H1 (cell line): ENCODE measurements around the gene ACAP3. TPM values are rescaled to one million over a fixed set of nuclear protein-coding genes. Genes with fewer than 3 reads are reported as not detected.

Experiments used
- CTCF ChIA-PET: fragments of 300-600 bp; sonication (Branson Sonifier 250); formaldehyde crosslinking; loops from one replicate; lab custom pipeline; 2021; ENCODE audit not compliant: partially characterized antibody; lab: Charles Lee
- POLR2A ChIA-PET: fragments of 300-600 bp; sonication (Branson Sonifier 250); formaldehyde crosslinking; loops from one replicate; lab custom pipeline; 2021; ENCODE audit warnings: inconsistent platforms; ENCODE audit not compliant: partially characterized antibody; lab: Charles Lee
- DNase-seq, 2 experiments: peaks; one replicate each; pipeline versions ENCODE4 v3.0.0 to v3.0.0-alpha.2; 2010 to 2022; ENCODE audit warnings: low spot score in 2 of 2, low read depth in 1 of 2, mixed read lengths in 1 of 2
- FAIRE-seq: peaks from 2 replicates; lab custom pipeline; 2011; peaks lifted over from hg19 to GRCh38; lab: Jason Lieb, UNC
- H2AFZ ChIP-seq: 2 replicates; pipeline ENCODE4 v1.8.1; 2012; ENCODE audit warnings: low read length, inconsistent platforms
- H2AK5ac ChIP-seq: 2 replicates; pipeline ENCODE4 v1.6.1; 2013; ENCODE audit warnings: low read depth, low read length
- H2BK120ac ChIP-seq: replicated peaks from 2 replicates; pipeline ENCODE3; 2013; ENCODE audit warnings: low read depth, low read length, inconsistent platforms
- H2BK12ac ChIP-seq: 2 replicates; pipeline ENCODE4 v1.6.1; 2013; ENCODE audit warnings: low read depth, low read length
- H2BK15ac ChIP-seq: 2 replicates; pipeline ENCODE4 v1.6.1; 2013; ENCODE audit warnings: low read length
- H2BK20ac ChIP-seq: 2 replicates; pipeline ENCODE4 v1.6.1; 2013; ENCODE audit warnings: low read length
- H2BK5ac ChIP-seq: 2 replicates; pipeline ENCODE4 v1.6.1; 2013; ENCODE audit warnings: low read depth, low read length
- H3K14ac ChIP-seq: 2 replicates; pipeline ENCODE4 v1.6.1; 2013; ENCODE audit warnings: inconsistent platforms; ENCODE audit not compliant: insufficient read length
- H3K18ac ChIP-seq: 2 replicates; pipeline ENCODE4 v1.6.1; 2013; ENCODE audit warnings: low read length; ENCODE audit errors: extremely low read depth
- H3K23ac ChIP-seq: 2 replicates; pipeline ENCODE4 v1.6.1; 2013; ENCODE audit warnings: inconsistent platforms; ENCODE audit not compliant: insufficient read length
- H3K23me2 ChIP-seq: 2 replicates; pipeline ENCODE4 v1.6.1; 2013; ENCODE audit warnings: low read depth, low read length
- H3K27ac ChIP-seq: 2 replicates; pipeline ENCODE4 v1.6.1; 2011; ENCODE audit warnings: low read depth, low read length, inconsistent platforms
- H3K27me3 ChIP-seq, 4 experiments: replicated peaks in 1 of 4; 1 replicate in 1 of 4; 2 replicates in 3 of 4; pipeline versions ENCODE4 v1.6.1 to v1.8.1; 2011 to 2013; ENCODE audit warnings: low read length in 3 of 4, mild to moderate bottlenecking in 3 of 4, inconsistent platforms in 2 of 4, mixed read lengths in 2 of 4, moderate library complexity in 1 of 4; ENCODE audit not compliant: control insufficient read depth in 3 of 4, insufficient read depth in 3 of 4; ENCODE audit errors: extremely low read depth in 1 of 4
- H3K36me3 ChIP-seq, 4 experiments: 2 replicates each; pipeline versions ENCODE4 v1.6.1 to v1.8.1; 2011 to 2013; ENCODE audit warnings: mild to moderate bottlenecking in 4 of 4, low read length in 3 of 4, moderate library complexity in 2 of 4, control low read depth in 1 of 4, inconsistent platforms in 1 of 4; ENCODE audit not compliant: insufficient read depth in 4 of 4, control insufficient read depth in 2 of 4
- H3K4ac ChIP-seq: replicated peaks from 2 replicates; pipeline ENCODE3; 2013; ENCODE audit warnings: low read length, low read depth, mixed read lengths, inconsistent platforms; ENCODE audit not compliant: insufficient read length
- H3K4me1 ChIP-seq, 4 experiments: replicated peaks in 1 of 4; 1 replicate in 1 of 4; 2 replicates in 3 of 4; pipeline versions ENCODE4 v1.6.1 to v1.8.1; 2011 to 2013; ENCODE audit warnings: low read length in 3 of 4, inconsistent platforms in 2 of 4, mixed read lengths in 1 of 4; ENCODE audit not compliant: insufficient read depth in 4 of 4, control insufficient read depth in 3 of 4
- H3K4me2 ChIP-seq, 2 experiments: 2 replicates each; pipeline versions ENCODE4 v1.6.1 to v1.8.1; 2011 to 2013; ENCODE audit warnings: low read depth in 2 of 2, low read length in 2 of 2, control low read depth in 1 of 2, inconsistent platforms in 1 of 2, mild to moderate bottlenecking in 1 of 2; ENCODE audit not compliant: insufficient read depth in 1 of 2
- H3K4me3 ChIP-seq, 4 experiments: fragments of 200-600, 300-600 bp in 1 of 4; sonication (generic), shearing (Covaris generic), sonication (Bioruptor Twin) in 1 of 4; 2 replicates each; pipeline versions ENCODE4 v1.5.1 to v1.8.1; 2011 to 2016; ENCODE audit warnings: low read length in 4 of 4, low read depth in 3 of 4, control low read depth in 2 of 4, inconsistent platforms in 2 of 4, mild to moderate bottlenecking in 2 of 4, mixed read lengths in 1 of 4, moderate library complexity in 1 of 4; ENCODE audit not compliant: insufficient read depth in 2 of 4; ENCODE audit errors: extremely low read depth in 1 of 4
- H3K56ac ChIP-seq: replicated peaks from 2 replicates; pipeline ENCODE3; 2013; ENCODE audit warnings: low read depth, mild to moderate bottlenecking, mixed read lengths, low read length, inconsistent platforms; ENCODE audit not compliant: insufficient read length
- H3K79me1 ChIP-seq: 2 replicates; pipeline ENCODE4 v1.6.1; 2013; ENCODE audit warnings: low read depth, low read length, control low read depth
- H3K79me2 ChIP-seq, 2 experiments: 2 replicates each; pipeline versions ENCODE4 v1.6.1 to v1.8.1; 2012 to 2013; ENCODE audit warnings: low read length in 2 of 2, mild to moderate bottlenecking in 2 of 2, inconsistent platforms in 1 of 2; ENCODE audit not compliant: insufficient read depth in 2 of 2, control insufficient read depth in 1 of 2
- H3K9ac ChIP-seq, 4 experiments: replicated peaks in 1 of 4; 1 replicate in 1 of 4; 2 replicates in 3 of 4; pipeline versions ENCODE4 v1.6.1 to v1.8.1; 2011 to 2013; ENCODE audit warnings: low read depth in 3 of 4, low read length in 3 of 4, control low read depth in 2 of 4, mild to moderate bottlenecking in 2 of 4, moderate library complexity in 2 of 4, inconsistent platforms in 1 of 4; ENCODE audit errors: extremely low read depth in 1 of 4
- H3K9me3 ChIP-seq, 2 experiments: 2 replicates each; pipeline versions ENCODE4 v1.6.1 to v1.8.1; 2012 to 2013; ENCODE audit warnings: mild to moderate bottlenecking in 2 of 2, moderate library complexity in 2 of 2, control low read depth in 1 of 2, inconsistent platforms in 1 of 2, low read depth in 1 of 2, low read length in 1 of 2, mixed read lengths in 1 of 2; ENCODE audit not compliant: insufficient read depth in 2 of 2
- H4K20me1 ChIP-seq, 2 experiments: replicated peaks in 1 of 2; 2 replicates each; pipeline versions ENCODE3 to v1.8.1; 2011 to 2013; ENCODE audit warnings: inconsistent platforms in 2 of 2, low read length in 2 of 2, mild to moderate bottlenecking in 1 of 2; ENCODE audit not compliant: insufficient read depth in 2 of 2, control insufficient read depth in 1 of 2
- H4K5ac ChIP-seq: 2 replicates; pipeline ENCODE4 v1.6.1; 2013; ENCODE audit warnings: low read length, low read depth, mixed read lengths, inconsistent platforms; ENCODE audit not compliant: insufficient read length
- H4K8ac ChIP-seq: 2 replicates; pipeline ENCODE4 v1.8.0; 2013; ENCODE audit warnings: mild to moderate bottlenecking, moderate library complexity, low read length, inconsistent platforms; ENCODE audit not compliant: insufficient read depth; ENCODE audit errors: extremely low read depth
- H4K91ac ChIP-seq: replicated peaks from 2 replicates; pipeline ENCODE3; 2013; ENCODE audit warnings: low read length, mixed read lengths, inconsistent platforms; ENCODE audit not compliant: insufficient read length
- CBX8 ChIP-seq: fragments of 300-800, 300-1000 bp; sonication (generic); IDR thresholded peaks from 2 replicates; pipeline ENCODE4 v1.7.1; 2016; ENCODE audit warnings: low read depth, low read length, borderline replicate concordance
- CREB1 ChIP-seq: IDR thresholded peaks from 2 replicates; pipeline ENCODE4 v1.6.1; 2012; ENCODE audit warnings: inconsistent platforms
- EGR1 ChIP-seq: IDR thresholded peaks from 2 replicates; pipeline ENCODE4 v1.6.1; 2011; ENCODE audit warnings: low read depth, low read length, borderline replicate concordance
- EP300 ChIP-seq, 2 experiments: IDR thresholded peaks; 1 replicate in 1 of 2; 2 replicates in 1 of 2; pipeline ENCODE4 v1.6.1; 2011 to 2012; ENCODE audit warnings: low read depth in 2 of 2, low read length in 2 of 2, mild to moderate bottlenecking in 2 of 2, borderline replicate concordance in 1 of 2, inconsistent platforms in 1 of 2, moderate library complexity in 1 of 2
- JUN ChIP-seq: IDR thresholded peaks from 2 replicates; pipeline ENCODE4 v1.6.1; 2011; ENCODE audit warnings: low read depth, mild to moderate bottlenecking, improper control_type of control experiment, low read length
- NRF1 ChIP-seq: IDR thresholded peaks from 2 replicates; pipeline ENCODE4 v1.6.1; 2011; ENCODE audit warnings: mild to moderate bottlenecking, low read depth, low read length, improper control_type of control experiment
- POLR2AphosphoS5 ChIP-seq: IDR thresholded peaks from 2 replicates; pipeline ENCODE4 v1.6.1; 2011; ENCODE audit warnings: low read depth, low read length
- RAD21 ChIP-seq, 2 experiments: IDR thresholded peaks in 1 of 2; conservative IDR thresholded peaks in 1 of 2; 2 replicates each; pipeline ENCODE4 v1.6.1; 2011; ENCODE audit warnings: low read depth in 2 of 2, low read length in 2 of 2, improper control_type of control experiment in 1 of 2, inconsistent platforms in 1 of 2, mild to moderate bottlenecking in 1 of 2, moderate library complexity in 1 of 2
- RBBP5 ChIP-seq: IDR thresholded peaks from 2 replicates; pipeline ENCODE4 v1.7.1; 2012; ENCODE audit warnings: low read depth, mild to moderate bottlenecking, inconsistent platforms, low read length, moderate library complexity, borderline replicate concordance
- SIX5 ChIP-seq: IDR thresholded peaks from 2 replicates; pipeline ENCODE4 v1.6.1; 2011; ENCODE audit warnings: mild to moderate bottlenecking, low read depth, low read length
- SRF ChIP-seq: IDR thresholded peaks from 2 replicates; pipeline ENCODE4 v1.6.1; 2011; ENCODE audit warnings: mild to moderate bottlenecking, low read depth, low read length, moderate library complexity
- WGBS, 2 experiments: shearing (Covaris generic) in 1 of 2; methylation state at CpG; one replicate each; pipeline versions ENCODE4 v1.1.6 to v1.1.7; 2013 to 2015; ENCODE audit warnings: low lambda C conversion rate in 2 of 2, mixed read lengths in 2 of 2, inconsistent platforms in 1 of 2, low coverage in 1 of 2, missing lambda C conversion rate in 1 of 2; ENCODE audit not compliant: insufficient replicate concordance in 2 of 2, insufficient coverage in 1 of 2, insufficient read length in 1 of 2; ENCODE audit errors: extremely low coverage in 1 of 2, missing lambda C conversion rate in 1 of 2; 5-methylcytosine and 5-hydroxymethylcytosine counted together
- polyA plus RNA-seq, 7 experiments: library from polyadenylated mRNA; depleted of rRNA in 3 of 7; stranded (reverse) in 5 of 7; unstranded in 2 of 7; fragments of >200 nt in 5 of 7; fragments of 200-250 nt in 2 of 7; gene quantifications; 1 replicate in 5 of 7; 2 replicates in 1 of 7; 4 replicates in 1 of 7; pipeline versions ENCODE4 v1.2.1 to v1.2.3, GENCODE V29; 2011 to 2013; ENCODE audit warnings: missing spikeins in 2 of 7, mixed read lengths in 2 of 7
- total RNA-seq: library from RNA; stranded (reverse); fragmentation: NEBNext Ultra II Directional; extraction: Animal tissue kit (Norgen Biotek cat#: 25700); gene quantifications from 2 replicates; pipeline ENCODE4 v1.2.1, GENCODE V29; 2021

The ACAP3 gene
- total and polyA plus RNA-seq, 2 of the 8 experiments (the other 6 are each of a cell fraction or from before 2014, with no cell fraction given), result 14.8 to 28.3 TPM

- Histone ChIP-seq H3K27me3 (peaks cover 0 to 6% (median 4%) of the 10 kb centered on the region in 4 experiments; a peak in 5 of 7 replicates), H2AFZ (no peak within 1 kb of the TSS), H4K5ac (peak within 1 kb of the TSS; percentile 49), H3K56ac (peak within 1 kb of the TSS; percentile 39), H2AK5ac (no peak within 1 kb of the TSS), H3K14ac (no peak within 1 kb of the TSS), H3K18ac (peak within 1 kb of the TSS; percentile 48; the same call in 1 of the 2 replicates), H2BK120ac (no peak within 1 kb of the TSS), H3K23me2 (peaks cover 21% of the 10 kb centered on the region; the same call in 1 of the 2 replicates), H2BK5ac (peak within 1 kb of the TSS; percentile 7; the same call in 1 of the 2 replicates), H3K9me3 (no peaks in the 10 kb centered on the region), H3K4me2 (peak within 1 kb of the TSS; percentile 75 to 78), H4K91ac (peak within 1 kb of the TSS; percentile 81), H3K36me3 (no peaks in the 10 kb centered on the region), H2BK20ac (no peak within 1 kb of the TSS), H3K79me2 (peaks cover 0 to 28% of the 10 kb centered on the region in 2 experiments; a peak in 3 of 4 replicates), H2BK12ac (no peak within 1 kb of the TSS), H4K8ac (peak within 1 kb of the TSS; percentile 89), H3K9ac (peak within 1 kb of the TSS in 3 of 4 experiments; percentile 58 to 77 (median 63); a peak in 6 of 7 replicates), H3K4me1 (peaks cover 0 to 45% (median 33%) of the 10 kb centered on the region in 4 experiments; a peak in 6 of 7 replicates), H3K4me3 (peak within 1 kb of the TSS; percentile 60 to 91 (median 79)), H3K4ac (peak within 1 kb of the TSS; percentile 69), H4K20me1 (peaks cover 13 to 33% of the 10 kb centered on the region in 2 experiments), H2BK15ac (no peak within 1 kb of the TSS), H3K79me1 (peaks cover 17% of the 10 kb centered on the region), H3K27ac (peak within 1 kb of the TSS; percentile 83; the same call in 1 of the 2 replicates), H3K23ac (no peak within 1 kb of the TSS)
- CTCF ChIA-PET, result interaction anchor here (1.0 to 2.1 kb wide), 5 partner anchors 13 to 51 kb away, joined by 3 to 15 read pairs (median 3); no protein-coding TSS in a partner anchor
- POLR2A ChIA-PET, result interaction anchor here (1.7 to 2.3 kb wide), 3 partner anchors 15 to 89 kb away, joined by 3 to 13 read pairs (median 7); partner anchors contain the start of gene AURKAIP1
- FAIRE-seq, result no peak
- peak in 1 of 2 experiments; percentile 85 for DNase-seq
- 0% methylated on average over 26 of the region's 122 CpGs; no CpG with 5 or more reads in 1 of the 2 experiments for WGBS, 2 experiments
- TF ChIP-seq JUN (no peak), POLR2AphosphoS5 (no peak), CREB1 (peak; percentile 82), RAD21 (IDR thresholded peaks at IDR 0.05 in 1 of 2, conservative IDR thresholded peaks at IDR 0.05 in 1 of 2; ENCODE audit: low read depth in 2 of 2, low read length in 2 of 2) (peak; percentile 45 to 49; a peak in 3 of 4 replicates), EGR1 (0 out of 2 replicates have a peak, but pooled peaks have one; percentile 40), RBBP5 (no peak; the same call in 1 of the 2 replicates), EP300 (IDR thresholded peaks at IDR 0.05; ENCODE audit: borderline replicate concordance in 1 of 2, low read depth in 2 of 2, low read length in 2 of 2) (no peak), NRF1 (no peak), CBX8 (no peak), SRF (no peak), SIX5 (no peak)
Observed at GRCh38 chr1:1349256-1350012, 41.7 kb upstream of the ACAP3 start, which contains the start of gene DVL1. DVL1 (minus strand) TSS chr1:1349418; CDS start chr1:1349065, 353 bp downstream.
